ENCODE data around the gene ADARB1.

- TF ChIP-seq CTCF (conservative IDR thresholded peaks at IDR 0.05; ENCODE audit: low read depth, low read length) (no peak), EZH2 (IDR thresholded peaks at IDR 0.05; ENCODE audit: low read length, unreplicated experiment) (no peak)
Measured at GRCh38 chr21:45125357-45125756, 51.0 kb downstream of the ADARB1 start.

All from PC-3 (cell line).